AG04450 (cell line): ENCODE measurements around the gene PPP4R1. TPM values are rescaled to one million over a fixed set of nuclear protein-coding genes. Genes with fewer than 3 reads are reported as not detected.

ENCODE experiments used
- CTCF ChIA-PET: fragments of 300-600, 350-600 bp; formaldehyde crosslinking; extraction: SDS; loops from one replicate; lab custom pipeline; 2022; ENCODE audit warnings: antibody characterized with exemption, inconsistent platforms; lab: Charles Lee
- POLR2A ChIA-PET: fragments of 350-600 bp; formaldehyde crosslinking; extraction: SDS; loops from one replicate; lab custom pipeline; 2021; ENCODE audit warnings: antibody characterized with exemption, inconsistent platforms; lab: Yijun Ruan, JAX
- DNase-seq: peaks from one replicate; pipeline ENCODE4 v3.0.0-alpha.2; 2011; ENCODE audit warnings: low read depth, low spot score
- H3K27ac ChIP-seq: one replicate; pipeline ENCODE4 v1.5.1; 2012; ENCODE audit warnings: low read depth, low read length, control low read depth
- H3K27me3 ChIP-seq: one replicate; pipeline ENCODE4 v1.6.0; 2012; ENCODE audit warnings: low read length; ENCODE audit not compliant: control insufficient read depth, insufficient read depth
- H3K4me3 ChIP-seq: 2 replicates; pipeline ENCODE4 v1.5.1; 2011; ENCODE audit warnings: mild to moderate bottlenecking, low read depth, low read length, control low read depth
- H3K9me3 ChIP-seq: 2 replicates; pipeline ENCODE4 v1.5.1; 2012; ENCODE audit warnings: low read length; ENCODE audit not compliant: control insufficient read depth, insufficient read depth
- polyA plus RNA-seq: library from polyadenylated mRNA; depleted of rRNA; stranded (reverse); fragments of >200 nt; gene quantifications from 2 replicates; pipeline ENCODE4 v1.2.3, GENCODE V29; 2011
- TF ChIP-seq, protein P1 (sequence below): IDR thresholded peaks from 2 replicates; pipeline ENCODE4 v1.5.1; 2011; ENCODE audit warnings: low read depth, low read length, control low read depth, inconsistent platforms

PPP4R1 gene
- polyA plus RNA-seq, 1 experiment = 101 TPM

DNA sequence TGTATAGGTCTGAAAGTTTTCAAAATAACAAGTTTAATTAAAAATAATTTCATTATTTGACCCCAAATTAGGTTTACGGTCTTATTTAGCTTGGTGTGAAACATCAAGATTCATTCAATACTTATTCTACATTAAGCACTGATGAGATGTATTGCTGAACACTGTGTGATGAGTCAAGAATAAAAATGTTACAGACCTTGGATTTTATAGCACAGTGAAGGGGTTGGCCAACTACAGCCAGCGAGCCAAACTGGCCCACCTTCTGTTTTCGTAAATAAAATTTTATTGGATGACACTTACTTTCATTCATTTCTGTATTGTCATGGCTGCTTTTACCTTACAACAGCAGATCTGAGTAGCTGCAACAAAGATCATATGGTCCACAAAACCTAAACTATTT is 8.3 kb downstream of the PPP4R1 start:
- H3K27me3 ChIP-seq = no peaks in the 10 kb centered on the region
- TF ChIP-seq, protein P1, sequence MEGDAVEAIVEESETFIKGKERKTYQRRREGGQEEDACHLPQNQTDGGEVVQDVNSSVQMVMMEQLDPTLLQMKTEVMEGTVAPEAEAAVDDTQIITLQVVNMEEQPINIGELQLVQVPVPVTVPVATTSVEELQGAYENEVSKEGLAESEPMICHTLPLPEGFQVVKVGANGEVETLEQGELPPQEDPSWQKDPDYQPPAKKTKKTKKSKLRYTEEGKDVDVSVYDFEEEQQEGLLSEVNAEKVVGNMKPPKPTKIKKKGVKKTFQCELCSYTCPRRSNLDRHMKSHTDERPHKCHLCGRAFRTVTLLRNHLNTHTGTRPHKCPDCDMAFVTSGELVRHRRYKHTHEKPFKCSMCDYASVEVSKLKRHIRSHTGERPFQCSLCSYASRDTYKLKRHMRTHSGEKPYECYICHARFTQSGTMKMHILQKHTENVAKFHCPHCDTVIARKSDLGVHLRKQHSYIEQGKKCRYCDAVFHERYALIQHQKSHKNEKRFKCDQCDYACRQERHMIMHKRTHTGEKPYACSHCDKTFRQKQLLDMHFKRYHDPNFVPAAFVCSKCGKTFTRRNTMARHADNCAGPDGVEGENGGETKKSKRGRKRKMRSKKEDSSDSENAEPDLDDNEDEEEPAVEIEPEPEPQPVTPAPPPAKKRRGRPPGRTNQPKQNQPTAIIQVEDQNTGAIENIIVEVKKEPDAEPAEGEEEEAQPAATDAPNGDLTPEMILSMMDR = no peak
- H3K27ac ChIP-seq = no peak overlapping the region
- CTCF ChIA-PET = interaction anchor here (1.6 kb wide), 1 partner anchor 31 kb away, joined by 3 read pairs; no protein-coding TSS in a partner anchor
- H3K9me3 ChIP-seq = no peaks in the 10 kb centered on the region
- DNase-seq = no peak
- H3K4me3 ChIP-seq = no peak overlapping the region
- POLR2A ChIA-PET = no interaction called here

DNA sequence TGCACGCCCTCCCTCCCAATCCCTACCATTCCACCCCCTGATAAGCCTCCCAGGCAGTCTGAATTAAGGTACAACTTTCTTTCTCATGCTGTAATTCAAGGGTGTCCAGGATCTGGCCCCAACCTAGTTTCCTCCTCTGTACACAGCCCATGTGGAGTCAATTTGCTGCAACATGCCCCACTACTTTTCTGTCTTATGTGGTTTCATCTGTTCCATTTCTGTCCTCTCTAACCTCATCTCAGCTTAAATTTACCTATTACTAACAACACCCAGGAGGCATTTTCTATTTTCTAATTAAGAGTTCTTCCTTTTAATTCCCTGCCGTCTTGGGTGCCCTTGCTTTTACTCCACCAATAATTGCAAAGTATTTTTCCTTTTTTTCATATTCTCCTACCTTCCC is 10.0 kb downstream of the PPP4R1 start:
- ChIA-PET CTCF (interaction anchor here (1.6 kb wide), 1 partner anchor 30 kb away, joined by 3 read pairs; no protein-coding TSS in a partner anchor), POLR2A (no interaction called here)
- H3K27me3 ChIP-seq = no peaks in the 10 kb centered on the region
- peaks cover 4% of the 10 kb centered on the region; the same call in 1 of the 2 replicates for H3K9me3 ChIP-seq
- no peak for DNase-seq
- TF ChIP-seq, protein P1 = no peak
- H3K4me3 ChIP-seq = no peak overlapping the region
- no peak overlapping the region for H3K27ac ChIP-seq

DNA sequence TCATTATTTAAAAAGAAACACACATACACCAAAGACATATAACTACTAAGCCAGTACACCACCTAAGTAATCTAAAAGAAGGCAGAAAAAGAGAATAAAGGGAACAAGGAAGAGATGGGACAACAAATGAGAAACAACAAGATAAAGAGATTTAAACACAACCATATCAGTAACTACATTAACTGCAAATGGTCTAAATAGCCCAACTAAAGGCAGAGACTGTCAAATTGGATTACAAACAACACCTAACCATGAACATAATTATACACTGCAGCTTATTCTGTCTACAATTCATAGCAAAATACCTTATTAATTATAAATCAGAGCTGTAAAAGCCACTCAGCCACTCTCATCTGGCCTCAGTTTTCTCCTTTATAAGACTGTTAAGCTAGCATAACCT is 15.0 kb downstream of the PPP4R1 start:
- TF ChIP-seq, protein P1 = no peak
- ChIA-PET CTCF (interaction anchor here (0.5 to 1.2 kb wide), 3 partner anchors 9 to 521 kb away, joined by 3 to 4 read pairs (median 4); no protein-coding TSS in a partner anchor), POLR2A (no interaction called here)
- DNase-seq = no peak
- no peak overlapping the region for H3K4me3 ChIP-seq
- no peaks in the 10 kb centered on the region for H3K27me3 ChIP-seq
- no peak overlapping the region for H3K27ac ChIP-seq
- H3K9me3 ChIP-seq = peaks cover 4% of the 10 kb centered on the region; the same call in 1 of the 2 replicates

DNA sequence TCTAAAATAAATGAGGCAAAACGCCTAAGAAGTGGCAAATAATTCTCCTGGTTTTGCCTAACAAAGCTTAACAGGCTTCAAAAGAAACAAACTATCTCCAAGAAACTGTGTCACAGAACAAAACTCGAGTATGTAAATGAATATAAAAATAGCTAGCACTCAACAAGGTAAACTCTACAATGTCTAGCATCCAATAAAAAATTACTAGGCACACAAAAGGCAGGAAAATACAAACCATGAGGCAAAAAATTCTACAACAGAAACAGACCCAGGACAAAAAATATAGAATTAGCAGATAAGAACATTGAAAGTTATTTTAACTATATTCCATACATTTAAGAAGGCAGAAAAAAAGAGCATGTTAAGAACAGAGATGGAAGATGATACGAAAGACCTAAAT is 16.8 kb downstream of the PPP4R1 start:
- no peaks in the 10 kb centered on the region for H3K27me3 ChIP-seq
- CTCF ChIA-PET = no interaction called here
- H3K9me3 ChIP-seq = peaks cover 4% of the 10 kb centered on the region; the same call in 1 of the 2 replicates
- DNase-seq = no peak
- POLR2A ChIA-PET = no interaction called here
- TF ChIP-seq, protein P1 = no peak
- H3K4me3 ChIP-seq = no peak overlapping the region
- no peak overlapping the region for H3K27ac ChIP-seq

DNA sequence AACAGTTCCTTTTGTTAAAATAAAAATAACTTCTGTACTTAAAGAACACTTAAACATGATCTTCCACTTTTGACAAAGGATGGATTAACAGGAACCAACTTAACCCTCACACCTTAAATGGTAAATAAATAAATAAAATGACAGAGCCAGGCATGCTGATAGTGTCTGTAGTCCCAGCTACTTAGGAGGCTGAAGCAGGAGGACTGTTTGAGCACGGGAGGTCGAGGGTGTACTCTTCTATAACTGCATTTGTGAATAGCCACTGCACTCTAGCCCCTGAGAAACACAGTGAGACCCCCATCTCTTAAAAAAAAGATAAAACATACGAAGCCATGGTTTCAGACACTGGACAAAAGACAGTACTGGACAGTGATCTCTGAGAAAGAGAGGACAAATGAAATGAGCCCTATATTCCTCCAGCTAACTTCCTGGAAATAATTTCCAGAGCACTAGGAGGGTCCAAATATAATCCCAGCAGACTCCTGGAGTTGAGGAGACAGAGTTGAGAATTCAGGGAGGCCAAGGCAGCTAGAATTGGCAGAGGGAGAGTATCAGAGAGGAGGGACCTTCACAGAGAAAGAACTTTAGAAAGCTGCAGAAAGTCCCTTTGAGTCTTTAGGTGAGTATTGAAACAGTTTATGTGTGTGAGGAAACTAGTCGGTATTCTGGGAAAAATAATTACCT is 17.4 kb downstream of the PPP4R1 start:
- TF ChIP-seq, protein P1 = no peak
- CTCF ChIA-PET = interaction anchor here (1.0 kb wide), 1 partner anchor 22 kb away, joined by 3 read pairs; no protein-coding TSS in a partner anchor
- DNase-seq = no peak
- no peak overlapping the region for H3K4me3 ChIP-seq
- POLR2A ChIA-PET = no interaction called here
- H3K27me3 ChIP-seq = no peaks in the 10 kb centered on the region
- H3K27ac ChIP-seq = no peak overlapping the region
- peaks cover 4% of the 10 kb centered on the region; the same call in 1 of the 2 replicates for H3K9me3 ChIP-seq
